Pancreas (tissue), 10 donors: ENCODE measurements around the gene AKNA. TPM values are rescaled to one million over a fixed set of nuclear protein-coding genes. Genes with fewer than 3 reads are reported as not detected.

Source experiments
- ATAC-seq, 4 donors: fragments of 200-7000 bp; cut with Tn5 transposase; one replicate each; pipeline versions ENCODE4 v1.8.0 to v1.9.1; 2020; ENCODE audit warnings: mild to moderate bottlenecking in 4 of 4, moderate library complexity in 4 of 4
- DNase-seq, 6 donors: peaks; one replicate each; pipeline ENCODE4 v3.0.0-alpha.2; 2020
- FAIRE-seq: peaks from 2 replicates; lab custom pipeline; 2012; peaks lifted over from hg19 to GRCh38; lab: Jason Lieb, UNC
- H3K27ac ChIP-seq, 4 donors: fragments of 200-600 bp; sonication (generic); 1 replicate in 3 of 4; 2 replicates in 1 of 4; pipeline versions ENCODE4 v1.5.0 to v1.8.0; 2020
- H3K27me3 ChIP-seq, 4 donors: fragments of 200-600 bp; one replicate each; pipeline ENCODE4 v1.8.0; 2021
- H3K36me3 ChIP-seq, 3 donors: fragments of 200-600 bp; sonication (generic) in 1 of 3; one replicate each; pipeline versions ENCODE4 v1.5.0 to v1.8.0; 2020 to 2021
- H3K4me1 ChIP-seq, 3 donors: fragments of 200-600 bp; one replicate each; pipeline ENCODE4 v1.8.0; 2021
- H3K4me3 ChIP-seq, 4 donors: fragments of 200-600 bp; sonication (generic) in 2 of 4; one replicate each; pipeline versions ENCODE4 v1.5.0 to v1.8.0; 2020 to 2021
- H3K9me3 ChIP-seq, 4 donors: fragments of 200-600 bp; one replicate each; pipeline ENCODE4 v1.8.0; 2021
- CTCF ChIP-seq, 4 donors: fragments of 200-600 bp; sonication (generic) in 3 of 4; IDR thresholded peaks; one replicate each; pipeline versions ENCODE4 v1.5.0 to v1.8.0; 2021; ENCODE audit warnings: antibody characterized with exemption in 4 of 4
- WGBS, 2 donors: extraction: QIAGEN DNeasy Blood & Tissue Kit; methylation state at CpG; one replicate each; pipeline ENCODE4 v1.1.7; 2013; 5-methylcytosine and 5-hydroxymethylcytosine counted together
- intact Hi-C, 3 donors: fragments of 100-400 bp; cut with DNase I; formaldehyde crosslinking; loops; one replicate each; pipeline versions ENCODE4 v1.11.1 to v1.14.2; 2022
- polyA plus RNA-seq, 2 donors: library from polyadenylated mRNA; stranded (reverse); fragments of 200-250 nt; gene quantifications; one replicate each; pipeline ENCODE4 v1.2.3, GENCODE V29; 2013
- total RNA-seq, 6 donors: library from RNA; stranded (reverse); fragmentation: NEBNext Ultra II Directional in 4 of 6; extraction: Animal tissue kit (Norgen Biotek cat#: 25700) in 4 of 6; gene quantifications; one replicate each; pipeline versions ENCODE4 v1.2.1 to v1.2.4, GENCODE V29; 2021 to 2023
- donor health status: healthy with polysubstance abuse.
- donor health status: DM: no; HTN: no; CAD: no; lungs with moderate emphysema.
- donor health status: DM: no; HTN: no; CAD: no.
- donor health status: control.
- donor health status: control.
- donor health status: Bipolar disorder and iron deficiency.
- donor health status: DM: yes; HTN: yes; CAD: no.
- donor health status: DM: no; HTN: no; CAD: no.
- donor health status: DM: no; HTN: no; CAD: no.
- donor health status: DM: yes; HTN: yes; CAD: no.

The AKNA gene
- total RNA-seq: 10 to 100 TPM in 3 of 6 donors, 1 to 10 TPM in 3; 5.4 to 18.0 (median 10.8) TPM
- 10 to 100 TPM in 1 of 2 donors, 1 to 10 TPM in 1; 6.9 to 11.8 TPM for polyA plus RNA-seq

- Histone ChIP-seq H3K36me3 (no peaks in the 10 kb centered on the region), H3K4me1 (peaks cover 0 to 8% (median 6%) of the 10 kb centered on the region in 3 donors), H3K4me3 (peak within 1 kb of the TSS; percentile 5 to 42 (median 10)), H3K9me3 (no peaks in the 10 kb centered on the region), H3K27ac (peak within 1 kb of the TSS in 2 of 4 donors; percentile 53 to 60), H3K27me3 (no peaks in the 10 kb centered on the region)
- peak in 3 of 6 donors; percentile 58 to 66 (median 62) for DNase-seq
- 64 to 73% methylated on average over 25 of the region's 25 CpGs for WGBS, 2 donors
- ATAC-seq: peak in 3 of 4 donors; percentile 35 to 54 (median 46)
- intact Hi-C loops: no loop called here
- TF ChIP-seq CTCF (IDR thresholded peaks at IDR 0.05): no peak
- FAIRE-seq: no peak
Measured at GRCh38 chr9:114387680-114388356, at the start of gene AKNA. Gene AKNA (minus strand): TSS chr9:114387982. CDS start chr9:114381333, 6,649 bp downstream.

- no peak for TF ChIP-seq CTCF (IDR thresholded peaks at IDR 0.05)
- peaks cover 0 to 3% (median 0%) of the 10 kb centered on the region in 3 donors for H3K4me1 ChIP-seq
- no peaks in the 10 kb centered on the region for H3K27me3 ChIP-seq
- WGBS, 2 donors: 32 to 57% methylated on average over 2 of the region's 2 CpGs
- no peaks in the 10 kb centered on the region for H3K36me3 ChIP-seq
- no peaks in the 10 kb centered on the region for H3K9me3 ChIP-seq
- intact Hi-C loops: loop anchor here in 1 of 3 donors (10.0 kb wide), 1 partner anchor 217 kb away; the partner anchor contains the start of gene TEX53
- FAIRE-seq (no peak), DNase-seq (no peak), ATAC-seq (no peak)
- no peak overlapping the region for H3K4me3 ChIP-seq
- no peak overlapping the region for H3K27ac ChIP-seq
Measured at GRCh38 chr9:114437401-114437893, 49.7 kb upstream of the AKNA start.

- H3K27me3 ChIP-seq: no peaks in the 10 kb centered on the region
- TF ChIP-seq CTCF (IDR thresholded peaks at IDR 0.05): peak in 3 of 4 donors; percentile 21 to 39 (median 24)
- FAIRE-seq (no peak), ATAC-seq (peak; percentile 64 to 88 (median 84)), DNase-seq (peak in 1 of 6 donors; percentile 32)
- H3K36me3 ChIP-seq: no peaks in the 10 kb centered on the region
- no peaks in the 10 kb centered on the region for H3K4me1 ChIP-seq
- WGBS, 2 donors: 40 to 46% methylated on average over 9 of the region's 9 CpGs
- no peak overlapping the region for H3K4me3 ChIP-seq
- H3K27ac ChIP-seq: no peak overlapping the region
- intact Hi-C loops: loop anchor here in 1 of 3 donors (10.0 kb wide), 1 partner anchor 220 kb away; the partner anchor contains the start of gene TEX53
- no peaks in the 10 kb centered on the region for H3K9me3 ChIP-seq
Measured at GRCh38 chr9:114434878-114435311, 47.1 kb upstream of the AKNA start.

- WGBS, 2 donors: 46 to 56% methylated on average over 6 of the region's 6 CpGs
- DNase-seq: no peak
- intact Hi-C loops: loop anchor here in 1 of 3 donors (10.0 kb wide), 1 partner anchor 221 kb away; the partner anchor contains the start of gene TEX53
- Histone ChIP-seq H3K36me3 (no peaks in the 10 kb centered on the region), H3K27ac (no peak overlapping the region), H3K4me3 (no peak overlapping the region), H3K27me3 (no peaks in the 10 kb centered on the region), H3K4me1 (no peaks in the 10 kb centered on the region), H3K9me3 (no peaks in the 10 kb centered on the region)
- ATAC-seq: no peak
- TF ChIP-seq CTCF (IDR thresholded peaks at IDR 0.05): no peak
- no peak for FAIRE-seq
Measured at GRCh38 chr9:114433720-114434255, 46.0 kb upstream of the AKNA start.
